MCF 10A (cell line): ENCODE data around the gene JMJD4. TPM values are rescaled to one million over a fixed set of nuclear protein-coding genes. Genes with fewer than 3 reads are reported as not detected.

Source experiments
- BruUV-seq: library from RNA; stranded (reverse); fragments of 400-500 nt; replicated peaks from 2 replicates; lab custom pipeline; 2021; lab: Mats Ljungman, UMichigan
- CTCF ChIA-PET: fragments of 300-600 bp; sonication (Branson Sonifier 250); formaldehyde crosslinking; extraction: SDS; loops from one replicate; lab custom pipeline; 2021; ENCODE audit warnings: antibody characterized with exemption, inconsistent platforms; lab: Yijun Ruan, JAX
- POLR2A ChIA-PET: fragments of 300-600, 350-650 bp; sonication (Branson Sonifier 250); formaldehyde crosslinking; extraction: SDS; loops from one replicate; lab custom pipeline; 2020; ENCODE audit warnings: antibody characterized with exemption, inconsistent platforms; lab: Yijun Ruan, JAX
- DNase-seq: peaks from one replicate; pipeline ENCODE4 v3.0.0-alpha.2; 2018; ENCODE audit not compliant: unreplicated experiment
- H3K27ac Mint-ChIP-seq: one replicate; pipeline ENCODE4 v1.8.0; 2022; ENCODE audit warnings: mild to moderate bottlenecking, low read depth, mixed read lengths; ENCODE audit not compliant: unreplicated experiment
- H3K27me3 Mint-ChIP-seq: one replicate; pipeline ENCODE4 v1.8.0; 2022; ENCODE audit warnings: mixed read lengths; ENCODE audit not compliant: insufficient read depth, unreplicated experiment
- H3K36me3 Mint-ChIP-seq: one replicate; pipeline ENCODE4 v1.8.0; 2022; ENCODE audit warnings: mild to moderate bottlenecking, moderate library complexity, mixed read lengths; ENCODE audit not compliant: insufficient read depth, unreplicated experiment
- H3K4me1 Mint-ChIP-seq: one replicate; pipeline ENCODE4 v1.8.0; 2022; ENCODE audit warnings: mixed read lengths; ENCODE audit not compliant: insufficient read depth, unreplicated experiment
- H3K4me3 Mint-ChIP-seq: one replicate; pipeline ENCODE4 v1.8.0; 2022; ENCODE audit warnings: mild to moderate bottlenecking, moderate library complexity, mixed read lengths; ENCODE audit not compliant: unreplicated experiment
- H3K9me3 Mint-ChIP-seq: one replicate; pipeline ENCODE4 v1.8.0; 2022; ENCODE audit warnings: mixed read lengths; ENCODE audit not compliant: unreplicated experiment
- intact Hi-C: fragments of 100-400 bp; cut with micrococcal nuclease; formaldehyde crosslinking; loops from 2 replicates; pipeline ENCODE4 v1.14.1; 2022
- total RNA-seq: library from RNA; stranded (reverse); gene quantifications from 2 replicates; pipeline ENCODE4 v1.2.3, GENCODE V29; 2022
- TF ChIP-seq, protein P1 (sequence below): fragments of 200-600 bp; IDR thresholded peaks from one replicate; pipeline ENCODE4 v1.8.0; 2022; ENCODE audit warnings: antibody characterized with exemption, mild to moderate bottlenecking; ENCODE audit not compliant: unreplicated experiment

JMJD4 gene
- total RNA-seq, 1 experiment from 2014 or later, result 43.2 TPM

DNA sequence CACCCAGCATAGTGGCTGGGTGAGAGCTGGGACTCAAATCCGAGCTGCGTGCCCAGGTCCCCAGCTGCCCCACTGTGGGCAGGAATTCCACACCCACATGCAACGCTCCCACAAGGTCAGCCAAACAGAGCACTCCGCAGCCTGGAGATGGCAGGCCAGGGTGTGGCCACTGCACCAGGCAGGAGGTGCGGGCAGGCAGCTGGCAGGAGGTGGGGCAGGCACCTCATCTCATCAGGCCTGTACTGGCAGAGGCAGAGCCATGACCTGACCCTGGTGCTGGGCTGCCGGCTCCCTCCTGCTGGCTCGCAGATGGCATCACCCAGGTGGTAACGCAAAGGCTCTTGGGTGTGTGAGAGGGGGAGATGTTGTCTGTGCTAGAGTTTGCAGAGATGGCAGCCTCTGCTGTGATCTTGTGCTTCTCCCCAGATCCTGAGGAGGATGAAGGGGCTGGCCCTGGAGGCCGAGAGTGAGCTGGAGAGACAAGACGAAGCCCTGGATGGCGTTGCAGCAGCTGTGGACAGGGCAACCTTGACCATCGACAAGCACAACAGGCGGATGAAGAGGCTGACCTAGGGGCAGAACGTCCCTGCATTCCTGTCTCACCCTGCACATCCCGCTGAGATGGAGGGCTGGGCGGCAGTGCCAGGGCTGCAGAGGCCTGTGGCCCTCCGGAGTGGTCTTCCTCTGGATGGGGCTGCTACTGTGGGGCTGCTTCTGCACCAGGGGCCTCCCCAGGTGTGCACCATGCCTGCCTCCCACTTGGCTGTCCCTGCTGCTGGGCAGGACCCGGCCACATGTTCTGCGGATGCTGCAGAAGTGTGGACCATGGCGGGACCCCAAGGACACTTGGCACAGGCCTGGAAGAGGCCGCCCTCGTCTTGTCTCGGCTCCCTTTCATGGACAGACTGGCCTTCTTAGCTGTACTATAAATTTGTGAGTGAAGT is 45.3 kb upstream of the JMJD4 start:
- H3K4me3 Mint-ChIP-seq, result no peak overlapping the region
- intact Hi-C loops, result no loop called here
- no peaks in the 10 kb centered on the region for H3K27me3 Mint-ChIP-seq
- H3K4me1 Mint-ChIP-seq, result no peaks in the 10 kb centered on the region
- ChIA-PET CTCF (interaction anchor here (0.6 to 5.7 kb wide), 6 partner anchors 10 to 166 kb away, joined by 3 to 22 read pairs (median 3); no protein-coding TSS in a partner anchor), POLR2A (interaction anchor here (1.0 kb wide), 1 partner anchor 46 kb away, joined by 3 read pairs; the partner anchor contains the start of gene JMJD4)
- no peak overlapping the region for H3K27ac Mint-ChIP-seq
- H3K9me3 Mint-ChIP-seq, result no peaks in the 10 kb centered on the region
- TF ChIP-seq, protein P1, sequence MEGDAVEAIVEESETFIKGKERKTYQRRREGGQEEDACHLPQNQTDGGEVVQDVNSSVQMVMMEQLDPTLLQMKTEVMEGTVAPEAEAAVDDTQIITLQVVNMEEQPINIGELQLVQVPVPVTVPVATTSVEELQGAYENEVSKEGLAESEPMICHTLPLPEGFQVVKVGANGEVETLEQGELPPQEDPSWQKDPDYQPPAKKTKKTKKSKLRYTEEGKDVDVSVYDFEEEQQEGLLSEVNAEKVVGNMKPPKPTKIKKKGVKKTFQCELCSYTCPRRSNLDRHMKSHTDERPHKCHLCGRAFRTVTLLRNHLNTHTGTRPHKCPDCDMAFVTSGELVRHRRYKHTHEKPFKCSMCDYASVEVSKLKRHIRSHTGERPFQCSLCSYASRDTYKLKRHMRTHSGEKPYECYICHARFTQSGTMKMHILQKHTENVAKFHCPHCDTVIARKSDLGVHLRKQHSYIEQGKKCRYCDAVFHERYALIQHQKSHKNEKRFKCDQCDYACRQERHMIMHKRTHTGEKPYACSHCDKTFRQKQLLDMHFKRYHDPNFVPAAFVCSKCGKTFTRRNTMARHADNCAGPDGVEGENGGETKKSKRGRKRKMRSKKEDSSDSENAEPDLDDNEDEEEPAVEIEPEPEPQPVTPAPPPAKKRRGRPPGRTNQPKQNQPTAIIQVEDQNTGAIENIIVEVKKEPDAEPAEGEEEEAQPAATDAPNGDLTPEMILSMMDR, result no peak
- BruUV-seq, result no TSS peak
- H3K36me3 Mint-ChIP-seq, result peaks cover 16% of the 10 kb centered on the region
- no peak for DNase-seq

DNA sequence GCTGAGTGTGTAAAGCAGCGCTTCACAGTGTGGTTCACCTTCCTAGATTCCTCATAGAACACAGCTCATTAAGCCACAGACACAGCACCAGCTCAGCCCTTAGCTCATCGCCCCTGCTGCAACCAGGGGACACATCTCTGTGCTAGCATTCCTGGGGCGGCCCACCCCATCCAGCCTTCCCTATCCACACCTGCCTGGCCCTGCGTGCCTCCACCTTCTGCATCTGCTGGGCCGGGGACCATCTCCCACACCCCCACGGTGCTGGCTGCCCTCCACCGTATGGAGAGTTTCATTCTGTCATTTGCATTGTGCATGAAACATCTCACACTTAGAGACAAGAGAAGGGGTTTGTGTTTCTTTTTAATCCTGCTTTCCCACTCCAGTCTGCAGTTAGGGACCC is 44.6 kb upstream of the JMJD4 start:
- no TSS peak for BruUV-seq
- TF ChIP-seq, protein P1, result no peak
- ChIA-PET CTCF (interaction anchor here (0.5 to 5.7 kb wide), 7 partner anchors 11 to 220 kb away, joined by 3 to 22 read pairs (median 3); no protein-coding TSS in a partner anchor), POLR2A (interaction anchor here (1.0 to 1.1 kb wide), 2 partner anchors 11 to 45 kb away, joined by 3 read pairs; partner anchors contain the start of gene JMJD4)
- no peaks in the 10 kb centered on the region for H3K27me3 Mint-ChIP-seq
- no peak overlapping the region for H3K4me3 Mint-ChIP-seq
- no peak overlapping the region for H3K27ac Mint-ChIP-seq
- intact Hi-C loops, result no loop called here
- no peak for DNase-seq
- H3K4me1 Mint-ChIP-seq, result no peaks in the 10 kb centered on the region
- peaks cover 16% of the 10 kb centered on the region for H3K36me3 Mint-ChIP-seq
- no peaks in the 10 kb centered on the region for H3K9me3 Mint-ChIP-seq

DNA sequence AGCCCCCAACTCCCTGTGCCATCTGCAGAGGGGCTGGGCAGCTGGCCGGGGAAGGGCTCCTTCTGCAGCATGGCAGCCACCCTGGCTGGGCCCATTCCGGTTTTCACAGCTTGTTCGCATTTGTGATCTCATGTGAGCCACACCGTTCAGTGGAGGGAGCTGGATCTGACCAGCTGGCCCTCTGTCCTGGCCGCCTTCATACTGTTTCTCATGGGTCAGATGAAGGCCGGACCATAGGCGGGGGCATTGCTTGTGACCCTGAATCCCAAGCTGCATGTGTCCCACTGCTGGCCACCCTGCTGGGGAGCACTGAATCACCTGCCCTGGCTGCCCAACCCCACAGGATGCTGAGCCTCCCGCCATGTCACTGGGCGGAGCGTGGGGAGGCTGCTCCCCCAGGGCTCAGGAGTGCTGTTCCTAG is 43.9 kb upstream of the JMJD4 start:
- Mint-ChIP-seq H3K9me3 (no peaks in the 10 kb centered on the region), H3K4me1 (no peaks in the 10 kb centered on the region), H3K4me3 (no peak overlapping the region), H3K27ac (no peak overlapping the region), H3K36me3 (peaks cover 17% of the 10 kb centered on the region), H3K27me3 (no peaks in the 10 kb centered on the region)
- ChIA-PET CTCF (interaction anchor here (0.5 to 5.7 kb wide), 7 partner anchors 12 to 301 kb away, joined by 3 to 22 read pairs (median 4); no protein-coding TSS in a partner anchor), POLR2A (interaction anchor here (0.8 to 1.1 kb wide), 3 partner anchors 11 to 44 kb away, joined by 3 to 6 read pairs (median 3); partner anchors contain the start of gene JMJD4)
- no peak for DNase-seq
- intact Hi-C loops, result no loop called here
- TF ChIP-seq, protein P1, result no peak
- no TSS peak for BruUV-seq
